ENCODE results near the gene ZFAND2B.

GRCh38 chr2:219207884-219208740 is 1.5 kb downstream of the ZFAND2B start:
- TF ChIP-seq POLR2AphosphoS5 (IDR thresholded peaks at IDR 0.05; ENCODE audit: borderline replicate concordance, low read depth, low read length) (peak; percentile 18; the same call in 1 of the 2 replicates), EZH2 (IDR thresholded peaks at IDR 0.05) (no peak)
